Mammary microvascular endothelial cell (primary cell): ENCODE data around the gene PGK1. TPM values are rescaled to one million over a fixed set of nuclear protein-coding genes. Genes with fewer than 3 reads are reported as not detected.

Experiments
- total RNA-seq: library from RNA; depleted of rRNA; stranded (reverse); fragments of >200 nt; gene quantifications from 2 replicates; pipeline ENCODE4 v1.2.3, GENCODE V29; 2015

PGK1 gene
- 294 and 347 TPM in 2 replicates for total RNA-seq

DNA sequence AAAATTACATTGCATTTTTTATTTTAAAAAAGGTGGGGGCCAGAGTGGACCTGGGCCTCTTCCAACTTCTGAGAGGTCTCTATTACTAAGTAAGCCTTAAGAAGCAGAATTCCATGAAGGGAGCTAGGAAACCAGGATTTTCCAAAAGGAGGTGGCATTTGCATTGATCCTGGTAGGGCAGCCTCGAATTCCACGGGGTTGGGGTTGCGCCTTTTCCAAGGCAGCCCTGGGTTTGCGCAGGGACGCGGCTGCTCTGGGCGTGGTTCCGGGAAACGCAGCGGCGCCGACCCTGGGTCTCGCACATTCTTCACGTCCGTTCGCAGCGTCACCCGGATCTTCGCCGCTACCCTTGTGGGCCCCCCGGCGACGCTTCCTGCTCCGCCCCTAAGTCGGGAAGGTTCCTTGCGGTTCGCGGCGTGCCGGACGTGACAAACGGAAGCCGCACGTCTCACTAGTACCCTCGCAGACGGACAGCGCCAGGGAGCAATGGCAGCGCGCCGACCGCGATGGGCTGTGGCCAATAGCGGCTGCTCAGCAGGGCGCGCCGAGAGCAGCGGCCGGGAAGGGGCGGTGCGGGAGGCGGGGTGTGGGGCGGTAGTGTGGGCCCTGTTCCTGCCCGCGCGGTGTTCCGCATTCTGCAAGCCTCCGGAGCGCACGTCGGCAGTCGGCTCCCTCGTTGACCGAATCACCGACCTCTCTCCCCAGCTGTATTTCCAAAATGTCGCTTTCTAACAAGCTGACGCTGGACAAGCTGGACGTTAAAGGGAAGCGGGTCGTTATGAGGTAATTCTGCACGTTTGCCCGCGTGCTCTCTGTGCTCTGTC is at the start of gene PGK1:
Gene PGK1, plus strand, starts transcription at position 626 of the 824 bp plus-strand sequence. Its CDS starts 93 bp downstream, at position 719.

DNA sequence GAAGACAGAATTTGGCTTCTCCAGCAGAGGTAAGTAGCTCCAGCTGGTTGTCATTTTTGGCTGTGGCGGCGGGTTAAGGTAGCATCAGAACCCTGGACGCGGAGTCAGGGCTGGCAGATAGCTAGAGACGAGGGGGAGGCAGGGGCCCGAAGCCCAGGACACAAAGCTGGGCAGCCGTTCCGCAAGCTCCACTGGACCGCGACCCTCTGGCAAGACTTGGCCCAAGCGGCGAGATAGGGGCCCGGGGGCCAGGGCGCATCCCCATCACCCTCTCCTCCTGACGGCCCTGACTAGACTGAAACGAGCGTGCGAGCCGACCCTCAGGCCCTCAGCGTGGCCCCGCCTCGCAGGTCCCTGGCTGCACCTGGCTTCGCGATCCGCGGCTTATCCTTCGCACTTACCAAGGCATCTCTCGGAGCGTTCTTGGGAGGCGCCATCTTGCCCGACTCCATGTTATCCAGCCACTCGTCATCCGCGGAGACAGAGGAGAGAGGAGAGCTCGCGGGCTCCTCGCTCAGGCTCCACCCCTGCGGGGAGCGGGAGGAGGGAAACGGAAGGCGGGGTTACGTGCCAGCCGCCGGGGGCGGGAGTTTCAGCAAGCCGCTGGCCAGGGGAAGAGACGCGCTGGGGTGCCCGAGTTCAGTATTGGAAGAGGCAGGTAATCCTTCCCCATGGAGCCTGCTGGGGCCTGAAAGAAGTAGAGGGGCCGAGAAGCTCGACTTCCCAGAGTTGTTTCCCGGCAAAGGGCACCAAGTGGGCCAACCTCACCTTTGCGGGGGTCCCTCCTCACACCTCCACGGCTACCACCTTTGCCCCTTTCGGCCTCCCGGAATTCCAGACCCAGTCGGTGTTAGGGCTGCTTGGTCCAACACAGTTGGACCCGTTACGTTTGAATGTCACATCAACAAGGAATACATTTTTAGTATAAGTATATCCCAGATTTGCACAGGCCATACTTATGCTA is 35.4 kb downstream of the PGK1 start, which contains the start of gene TAF9B:
Gene TAF9B, minus strand, starts transcription at position 491 of the 964 bp plus-strand sequence. Its CDS starts 39 bp downstream, at position 452.

Other genes with a start within 250 kb of the PGK1 start
- gene MAGT1, start 208.8 kb upstream of the PGK1 start, total RNA-seq: 61.1 and 76.9 TPM in 2 replicates
- 443 and 492 TPM in 2 replicates for gene COX7B, start 204.8 kb upstream of the PGK1 start, total RNA-seq
- gene ATP7A, start 193.6 kb upstream of the PGK1 start, total RNA-seq: 3.1 and 3.6 TPM in 2 replicates
- gene PGAM4, start 134.6 kb upstream of the PGK1 start, total RNA-seq: not detected in 2 replicates
- gene TAF9B, start 35.4 kb downstream of the PGK1 start, total RNA-seq: 24.3 and 29.0 TPM in 2 replicates
- gene CYSLTR1, start 223.4 kb downstream of the PGK1 start, total RNA-seq: 1.2 and 1.5 TPM in 2 replicates